Gastroesophageal sphincter (tissue), 4 donors: Measurements from ENCODE around the gene NEDD1. TPM values are rescaled to one million over a fixed set of nuclear protein-coding genes. Genes with fewer than 3 reads are reported as not detected.
A peak's percentile ranks its signal among the peaks of the same experiment; 100 is the strongest.

Source experiments
- ATAC-seq: fragments of 150-250 bp; one replicate; pipeline ENCODE4 v1.9.1; 2016; ENCODE audit warnings: mild to moderate bottlenecking, moderate library complexity
- H3K27ac ChIP-seq, 4 donors: fragments of 200-600 bp; sonication (generic) in 3 of 4; 1 replicate in 3 of 4; 2 replicates in 1 of 4; pipeline ENCODE4 v1.5.1; 2016 to 2019
- H3K27me3 ChIP-seq: fragments of 200-600 bp; sonication (generic); one replicate; pipeline ENCODE4 v1.5.1; 2019
- H3K36me3 ChIP-seq, 2 donors: fragments of 200-600 bp; sonication (generic); one replicate each; pipeline ENCODE4 v1.5.1; 2019; ENCODE audit warnings: control low read depth in 1 of 2
- H3K4me1 ChIP-seq, 3 donors: fragments of 200-600 bp; sonication (generic); 1 replicate in 2 of 3; 2 replicates in 1 of 3; pipeline ENCODE4 v1.5.1; 2016 to 2019; ENCODE audit warnings: control low read depth in 2 of 3
- H3K4me3 ChIP-seq, 2 donors: fragments of 200-600 bp; sonication (generic); one replicate each; pipeline ENCODE4 v1.5.1; 2019; ENCODE audit warnings: mild to moderate bottlenecking in 1 of 2, moderate library complexity in 1 of 2
- H3K9me3 ChIP-seq, 3 donors: fragments of 200-600 bp; sonication (generic); one replicate each; pipeline ENCODE4 v1.5.1; 2017 to 2019; ENCODE audit warnings: control low read depth in 2 of 3
- EP300 ChIP-seq: sonication (generic); formaldehyde crosslinking; IDR thresholded peaks from one replicate; pipeline ENCODE4 v1.6.1; 2017; ENCODE audit warnings: antibody characterized with exemption, mild to moderate bottlenecking
- POLR2A ChIP-seq, 2 donors: fragments of 450-650 bp; IDR thresholded peaks; one replicate each; pipeline ENCODE4 v1.6.1; 2017; ENCODE audit warnings: antibody characterized with exemption in 2 of 2, mild to moderate bottlenecking in 2 of 2, moderate library complexity in 1 of 2
- POLR2AphosphoS5 ChIP-seq: sonication (generic); formaldehyde crosslinking; IDR thresholded peaks from one replicate; pipeline ENCODE4 v1.6.1; 2017; ENCODE audit warnings: antibody characterized with exemption
- WGBS, 2 donors: methylation state at CpG; one replicate each; pipeline ENCODE4 v1.1.5; 2018; ENCODE audit warnings: low coverage in 1 of 2; 5-methylcytosine and 5-hydroxymethylcytosine counted together
- total RNA-seq, 4 donors: library from RNA; depleted of rRNA; stranded (reverse); fragments of >200 nt; gene quantifications; one replicate each; pipeline ENCODE4 v1.1.0, GENCODE V29; 2016
- TF ChIP-seq, protein P1 (sequence below), 4 experiments: fragments of 200-600 bp in 2 of 4; fragments of 450-650 bp in 2 of 4; sonication (generic) in 1 of 4; IDR thresholded peaks; one replicate each; pipeline ENCODE4 v1.5.1; 2017 to 2019; ENCODE audit warnings: antibody characterized with exemption in 4 of 4, mild to moderate bottlenecking in 2 of 4, moderate library complexity in 2 of 4

Gene NEDD1
- total RNA-seq, 4 donors from 2014 or later = 20.9 to 29.1 (median 22.4) TPM

DNA sequence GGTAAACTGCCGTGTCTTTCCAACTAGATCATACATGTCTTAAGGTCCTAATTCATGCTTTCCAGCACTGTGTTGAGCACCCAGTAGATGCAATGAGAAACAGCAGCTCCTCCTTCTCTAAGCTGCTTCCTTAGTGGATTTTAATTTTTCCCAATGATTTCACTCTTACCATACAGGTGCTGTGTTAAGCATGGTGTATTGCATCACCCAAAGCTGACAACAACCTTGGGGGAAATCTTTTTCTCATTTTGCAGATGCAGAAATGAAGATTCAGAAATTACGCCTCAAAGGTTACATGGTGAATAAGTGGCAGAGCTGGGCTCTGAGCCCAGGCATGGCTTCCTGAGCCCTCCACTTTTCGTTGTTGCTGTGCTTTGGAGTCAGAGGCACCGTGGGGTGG is 75.6 kb downstream of the NEDD1 start:
- Histone ChIP-seq H3K9me3 (no peaks in the 10 kb centered on the region), H3K36me3 (no peaks in the 10 kb centered on the region), H3K27ac (no peak overlapping the region), H3K4me3 (no peak overlapping the region), H3K4me1 (peaks cover 0 to 22% (median 0%) of the 10 kb centered on the region in 3 donors), H3K27me3 (peaks cover 16% of the 10 kb centered on the region)
- no peak for ATAC-seq
- TF ChIP-seq, protein P1, sequence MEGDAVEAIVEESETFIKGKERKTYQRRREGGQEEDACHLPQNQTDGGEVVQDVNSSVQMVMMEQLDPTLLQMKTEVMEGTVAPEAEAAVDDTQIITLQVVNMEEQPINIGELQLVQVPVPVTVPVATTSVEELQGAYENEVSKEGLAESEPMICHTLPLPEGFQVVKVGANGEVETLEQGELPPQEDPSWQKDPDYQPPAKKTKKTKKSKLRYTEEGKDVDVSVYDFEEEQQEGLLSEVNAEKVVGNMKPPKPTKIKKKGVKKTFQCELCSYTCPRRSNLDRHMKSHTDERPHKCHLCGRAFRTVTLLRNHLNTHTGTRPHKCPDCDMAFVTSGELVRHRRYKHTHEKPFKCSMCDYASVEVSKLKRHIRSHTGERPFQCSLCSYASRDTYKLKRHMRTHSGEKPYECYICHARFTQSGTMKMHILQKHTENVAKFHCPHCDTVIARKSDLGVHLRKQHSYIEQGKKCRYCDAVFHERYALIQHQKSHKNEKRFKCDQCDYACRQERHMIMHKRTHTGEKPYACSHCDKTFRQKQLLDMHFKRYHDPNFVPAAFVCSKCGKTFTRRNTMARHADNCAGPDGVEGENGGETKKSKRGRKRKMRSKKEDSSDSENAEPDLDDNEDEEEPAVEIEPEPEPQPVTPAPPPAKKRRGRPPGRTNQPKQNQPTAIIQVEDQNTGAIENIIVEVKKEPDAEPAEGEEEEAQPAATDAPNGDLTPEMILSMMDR (IDR thresholded peaks at IDR 0.05) = no peak
- no peak for TF ChIP-seq POLR2AphosphoS5
- no peak for TF ChIP-seq EP300
- TF ChIP-seq POLR2A (IDR thresholded peaks at IDR 0.05) = no peak
- 89 to 100% methylated on average over 1 to 4 of the region's 4 CpGs for WGBS, 2 donors

DNA sequence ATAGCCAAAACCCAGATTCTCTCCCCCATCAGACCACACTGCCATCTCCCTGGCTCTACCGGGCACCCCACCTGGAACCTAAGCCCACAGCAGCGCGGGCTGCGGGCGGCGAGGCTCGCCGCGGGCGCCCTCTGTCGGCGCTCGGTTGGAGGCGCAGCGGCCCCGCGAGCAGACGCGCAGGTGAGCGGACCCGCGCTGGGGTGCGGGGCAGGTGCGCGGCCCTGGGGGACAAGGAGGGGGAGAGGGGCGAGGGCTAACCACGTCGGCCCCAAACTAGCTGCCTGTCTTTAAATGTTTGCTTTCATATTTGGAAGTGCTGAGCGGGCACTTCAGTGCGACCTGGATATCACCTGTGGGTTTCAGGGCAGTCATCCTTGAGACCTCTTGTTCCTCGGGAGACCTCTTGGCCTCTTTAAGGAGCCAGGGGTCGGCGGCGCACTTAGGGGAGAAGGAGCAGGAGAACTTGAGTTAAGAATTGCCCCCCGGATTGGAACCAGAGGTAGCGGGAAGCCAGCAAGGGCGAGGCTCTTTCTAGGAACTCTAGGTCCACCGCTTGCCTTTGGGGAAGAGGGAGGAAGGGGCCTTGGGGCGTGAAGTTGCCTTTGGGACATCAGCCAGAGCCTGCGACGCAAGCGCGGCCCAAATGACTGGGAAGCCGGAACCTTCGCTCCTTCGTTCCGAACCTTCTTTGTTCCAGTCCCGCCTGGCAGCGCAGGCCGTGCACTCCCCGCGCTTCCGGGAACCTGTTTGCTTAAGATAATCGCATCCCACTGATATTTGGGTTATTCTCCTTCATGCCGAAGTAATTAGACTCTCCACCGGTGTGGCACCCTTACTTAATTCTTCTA is 78.7 kb downstream of the NEDD1 start:
- Histone ChIP-seq H3K9me3 (no peaks in the 10 kb centered on the region), H3K4me3 (peak overlapping the region; percentile 1 to 47), H3K36me3 (no peaks in the 10 kb centered on the region), H3K4me1 (peaks cover 0 to 28% (median 3%) of the 10 kb centered on the region in 3 donors), H3K27ac (no peak overlapping the region), H3K27me3 (peaks cover 16% of the 10 kb centered on the region)
- no peak for TF ChIP-seq POLR2A (IDR thresholded peaks at IDR 0.05)
- TF ChIP-seq, protein P1 (IDR thresholded peaks at IDR 0.05) = peak; percentile 64 to 91 (median 72)
- ATAC-seq = peak; percentile 28
- 7% methylated on average over 13 of the region's 56 CpGs; no CpG with 5 or more reads in 1 of the 2 donors for WGBS, 2 donors

DNA sequence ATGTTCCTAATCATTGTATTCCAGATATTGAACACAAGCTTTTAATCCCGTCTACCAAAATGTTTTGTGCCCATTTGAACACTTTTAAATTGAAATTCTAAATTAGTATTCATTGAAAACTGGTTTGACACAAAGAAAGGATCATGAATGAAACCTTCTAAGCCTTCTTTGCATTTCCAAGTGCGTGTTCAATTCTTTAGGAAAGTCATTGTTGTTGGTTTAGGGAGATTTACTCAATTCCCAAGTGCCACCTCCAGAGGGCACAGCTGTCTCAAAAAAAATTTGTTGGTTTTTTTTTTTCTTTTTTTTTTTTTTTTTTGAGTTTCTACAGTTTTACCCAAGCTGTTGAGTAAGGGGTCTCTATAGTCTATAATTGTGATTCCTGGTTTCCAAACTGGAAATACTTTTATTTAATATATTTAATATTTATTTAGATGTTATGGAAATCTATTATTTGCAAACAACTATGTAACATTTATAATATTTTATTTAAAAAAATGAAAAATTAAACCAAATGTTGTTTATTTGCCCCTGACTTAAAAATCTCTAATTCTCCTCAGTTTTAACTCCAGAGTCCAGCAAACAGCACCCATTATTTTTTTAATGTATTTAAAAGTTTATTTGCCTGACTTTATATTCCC is 79.9 kb downstream of the NEDD1 start:
- Histone ChIP-seq H3K9me3 (no peaks in the 10 kb centered on the region), H3K4me1 (peaks cover 0 to 22% (median 3%) of the 10 kb centered on the region in 3 donors), H3K27me3 (peaks cover 16% of the 10 kb centered on the region), H3K4me3 (no peak overlapping the region), H3K27ac (no peak overlapping the region), H3K36me3 (no peaks in the 10 kb centered on the region)
- 60 to 61% methylated on average over 2 of the region's 2 CpGs for WGBS, 2 donors
- no peak for TF ChIP-seq POLR2AphosphoS5
- TF ChIP-seq, protein P1 (IDR thresholded peaks at IDR 0.05) = peak; percentile 27 to 61 (median 30)
- no peak for ATAC-seq

DNA sequence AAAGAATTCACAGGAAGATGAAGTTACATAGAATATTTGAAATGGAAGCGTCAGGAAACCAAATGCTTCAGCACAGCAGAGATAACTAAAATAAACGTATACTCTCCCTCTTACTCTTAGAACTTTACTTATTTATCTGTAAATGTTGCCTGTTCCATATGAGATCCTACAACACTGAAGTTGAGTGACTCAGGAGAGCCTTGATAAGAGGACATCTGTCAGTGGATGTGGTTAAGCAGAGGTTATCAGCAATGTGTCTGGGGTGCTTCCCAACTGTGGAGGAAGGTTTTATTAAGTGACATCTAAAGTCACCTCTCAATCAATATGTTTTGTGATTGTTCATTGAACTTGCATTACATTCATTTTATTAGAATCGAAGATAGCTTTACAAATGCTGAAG is 81.9 kb downstream of the NEDD1 start:
- 59 to 76% methylated on average over 3 of the region's 3 CpGs for WGBS, 2 donors
- H3K36me3 ChIP-seq = no peaks in the 10 kb centered on the region
- peaks cover 16% of the 10 kb centered on the region for H3K27me3 ChIP-seq
- no peak overlapping the region for H3K4me3 ChIP-seq
- no peaks in the 10 kb centered on the region for H3K9me3 ChIP-seq
- ATAC-seq = no peak
- no peak overlapping the region for H3K27ac ChIP-seq
- peaks cover 0 to 22% (median 3%) of the 10 kb centered on the region in 3 donors for H3K4me1 ChIP-seq
- TF ChIP-seq POLR2A (IDR thresholded peaks at IDR 0.05) (no peak), POLR2AphosphoS5 (no peak), EP300 (no peak)
- TF ChIP-seq, protein P1 (IDR thresholded peaks at IDR 0.05) = no peak
